Choroid plexus epithelial cell (primary cell): ENCODE results near the gene MYRF.

Experiments
- DNase-seq: peaks from one replicate; pipeline ENCODE4 v3.0.0-alpha.2; 2010; ENCODE audit warnings: low read depth
- H3K4me3 ChIP-seq: 2 replicates; pipeline ENCODE4 v1.5.1; 2011; ENCODE audit warnings: low read depth, mild to moderate bottlenecking, control low read depth, low read length, moderate library complexity
- TF ChIP-seq, protein P1 (sequence below): conservative IDR thresholded peaks from 2 replicates; pipeline ENCODE4 v1.5.1; 2011; ENCODE audit warnings: low read depth, mild to moderate bottlenecking, control low read depth, inconsistent platforms, low read length, moderate library complexity

MYRF gene

DNA sequence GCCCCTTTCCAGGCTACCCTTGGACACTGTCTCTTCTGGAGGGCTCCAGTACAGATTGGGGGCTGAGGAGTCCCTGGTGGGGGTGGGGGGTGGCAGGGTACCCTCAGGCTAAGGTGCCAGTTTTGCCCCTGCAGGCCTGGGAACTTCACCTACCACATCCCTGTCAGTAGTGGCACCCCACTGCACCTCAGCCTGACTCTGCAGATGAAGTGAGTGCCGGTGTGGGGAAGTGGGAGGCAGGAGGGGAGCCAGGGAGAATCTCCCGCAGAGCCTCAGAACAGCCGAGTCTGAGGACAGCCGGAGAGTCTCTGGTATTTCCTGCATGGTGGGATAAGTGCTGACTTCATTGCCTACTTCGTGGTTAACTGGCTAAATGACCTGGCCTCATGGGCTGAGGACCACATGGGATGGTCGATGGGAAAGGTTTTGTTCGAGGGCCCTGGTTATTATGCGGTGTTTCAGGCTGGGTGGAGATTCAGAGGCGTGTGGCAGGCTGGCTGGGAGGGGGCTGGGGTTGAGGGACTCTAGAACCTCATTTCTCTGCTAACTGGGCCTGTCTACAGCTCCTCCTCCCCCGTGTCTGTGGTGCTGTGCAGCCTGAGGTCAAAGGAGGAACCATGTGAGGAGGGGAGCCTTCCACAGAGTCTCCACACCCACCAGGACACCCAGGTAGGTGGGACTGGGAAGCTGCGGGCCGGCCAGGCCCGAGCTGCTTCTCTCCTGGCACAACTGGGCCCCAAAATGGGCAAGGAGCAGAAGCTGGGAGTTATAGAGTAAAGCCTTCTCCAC, 31.5 kb downstream of the MYRF start:
- H3K4me3 ChIP-seq, result no peak overlapping the region
- peak; percentile 95 for DNase-seq
- TF ChIP-seq, protein P1, sequence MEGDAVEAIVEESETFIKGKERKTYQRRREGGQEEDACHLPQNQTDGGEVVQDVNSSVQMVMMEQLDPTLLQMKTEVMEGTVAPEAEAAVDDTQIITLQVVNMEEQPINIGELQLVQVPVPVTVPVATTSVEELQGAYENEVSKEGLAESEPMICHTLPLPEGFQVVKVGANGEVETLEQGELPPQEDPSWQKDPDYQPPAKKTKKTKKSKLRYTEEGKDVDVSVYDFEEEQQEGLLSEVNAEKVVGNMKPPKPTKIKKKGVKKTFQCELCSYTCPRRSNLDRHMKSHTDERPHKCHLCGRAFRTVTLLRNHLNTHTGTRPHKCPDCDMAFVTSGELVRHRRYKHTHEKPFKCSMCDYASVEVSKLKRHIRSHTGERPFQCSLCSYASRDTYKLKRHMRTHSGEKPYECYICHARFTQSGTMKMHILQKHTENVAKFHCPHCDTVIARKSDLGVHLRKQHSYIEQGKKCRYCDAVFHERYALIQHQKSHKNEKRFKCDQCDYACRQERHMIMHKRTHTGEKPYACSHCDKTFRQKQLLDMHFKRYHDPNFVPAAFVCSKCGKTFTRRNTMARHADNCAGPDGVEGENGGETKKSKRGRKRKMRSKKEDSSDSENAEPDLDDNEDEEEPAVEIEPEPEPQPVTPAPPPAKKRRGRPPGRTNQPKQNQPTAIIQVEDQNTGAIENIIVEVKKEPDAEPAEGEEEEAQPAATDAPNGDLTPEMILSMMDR, result no peak

DNA sequence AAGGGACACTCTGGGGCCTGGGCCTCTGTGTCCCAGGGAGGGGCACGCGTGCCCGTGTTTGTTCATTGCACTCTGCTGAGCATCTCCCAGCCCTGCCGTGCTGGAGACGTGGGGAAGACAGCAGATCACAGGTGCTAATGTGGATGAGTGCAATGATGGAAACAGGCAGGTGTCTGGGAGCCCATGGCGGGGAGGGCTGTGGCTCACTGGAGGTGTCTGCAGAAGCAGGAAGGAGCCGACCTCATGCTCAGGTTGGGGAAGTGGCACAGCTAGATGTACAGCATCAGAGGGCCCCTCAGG, 32.0 kb downstream of the MYRF start:
- no peak overlapping the region for H3K4me3 ChIP-seq
- no peak for DNase-seq
- TF ChIP-seq, protein P1, result no peak

DNA sequence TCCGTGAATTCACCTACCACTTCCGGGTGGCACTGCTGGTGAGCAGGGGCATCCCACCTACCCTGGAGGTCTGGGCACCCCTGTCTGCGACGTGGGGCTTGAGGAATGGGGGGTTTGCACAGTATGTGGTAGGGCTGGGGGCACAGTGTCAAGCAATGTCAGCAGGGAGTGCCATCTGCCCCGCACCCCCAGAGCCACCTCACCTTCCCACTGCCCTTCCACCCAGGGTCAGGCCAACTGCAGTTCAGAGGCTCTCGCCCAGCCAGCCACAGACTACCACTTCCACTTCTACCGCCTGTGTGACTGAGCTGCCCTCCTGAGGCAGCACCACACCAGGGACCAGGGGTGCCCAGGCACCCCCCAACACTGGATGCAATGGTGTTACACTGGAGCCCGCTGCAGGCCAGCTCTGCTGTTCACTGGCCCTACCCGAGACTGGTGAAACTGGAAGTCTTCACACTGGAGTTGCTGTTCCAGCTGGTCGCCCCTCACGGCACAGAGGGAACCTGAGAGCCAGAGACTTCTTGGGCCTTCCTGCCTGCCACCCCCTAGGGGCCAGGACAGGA, 33.5 kb downstream of the MYRF start:
- DNase-seq, result no peak
- H3K4me3 ChIP-seq, result no peak overlapping the region

DNA sequence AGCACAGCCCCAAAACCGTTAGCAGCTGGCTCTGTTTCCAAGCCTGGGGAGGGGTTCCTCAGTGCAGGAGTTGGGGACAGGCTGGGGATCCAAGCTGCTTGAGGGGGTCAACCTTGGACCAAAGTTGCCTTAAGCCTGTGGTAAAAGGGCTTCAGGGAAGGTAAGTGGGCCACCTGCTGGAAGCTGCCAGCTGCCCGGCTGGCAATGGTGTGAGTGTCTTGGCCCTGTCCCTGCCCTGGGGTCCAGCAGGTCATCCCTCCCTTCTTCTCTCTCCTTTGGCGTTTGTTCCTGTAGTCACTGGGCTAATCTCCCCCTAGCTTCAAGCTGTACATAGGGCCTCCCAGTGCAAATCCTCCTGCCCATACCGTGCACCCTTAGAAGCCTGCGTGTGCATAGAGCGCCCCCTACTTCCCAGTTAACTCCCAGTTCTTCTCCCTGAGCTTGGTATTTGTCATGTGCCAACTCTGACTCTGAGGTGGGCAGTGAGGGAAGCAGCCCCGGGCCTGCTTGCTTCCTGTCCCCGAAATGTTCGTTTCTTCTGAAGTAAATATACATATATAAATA, 35.6 kb downstream of the MYRF start:
- TF ChIP-seq, protein P1, result peak; percentile 89
- no peak overlapping the region for H3K4me3 ChIP-seq
- DNase-seq, result peak; percentile 90

More for the DNA sequence above, 33.5 kb downstream of the MYRF start:
- TF ChIP-seq, protein P1, result no peak

DNA sequence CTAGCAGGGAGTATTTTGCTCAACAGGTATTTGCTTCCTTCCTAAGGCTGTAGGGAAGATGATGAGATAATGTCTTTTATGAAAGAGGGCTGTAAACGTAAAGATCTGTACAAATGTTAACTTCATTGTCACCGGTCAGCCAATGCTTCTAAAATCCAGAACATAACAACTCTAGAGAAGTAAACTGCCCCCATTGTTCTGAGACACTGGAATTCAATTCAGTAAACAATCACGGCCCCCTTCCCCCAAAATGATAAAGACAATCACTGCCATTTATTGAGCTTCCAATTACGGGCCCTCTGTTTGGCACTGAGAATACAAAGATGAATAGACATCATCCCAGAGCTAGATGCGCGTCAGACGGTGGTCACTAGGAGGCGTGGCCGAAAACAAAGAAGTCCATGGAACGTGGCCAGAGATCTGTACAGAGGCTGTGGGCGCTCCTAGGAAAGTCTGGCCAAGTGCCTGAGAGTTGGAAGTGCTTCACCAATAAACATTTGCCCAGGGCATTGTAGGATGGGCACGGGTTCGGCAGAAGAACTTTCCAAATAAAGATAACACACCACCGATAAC, 39.4 kb downstream of the MYRF start:
- H3K4me3 ChIP-seq, result peak overlapping the region; percentile 80
- TF ChIP-seq, protein P1, result no peak
- peak; percentile 96 for DNase-seq

DNA sequence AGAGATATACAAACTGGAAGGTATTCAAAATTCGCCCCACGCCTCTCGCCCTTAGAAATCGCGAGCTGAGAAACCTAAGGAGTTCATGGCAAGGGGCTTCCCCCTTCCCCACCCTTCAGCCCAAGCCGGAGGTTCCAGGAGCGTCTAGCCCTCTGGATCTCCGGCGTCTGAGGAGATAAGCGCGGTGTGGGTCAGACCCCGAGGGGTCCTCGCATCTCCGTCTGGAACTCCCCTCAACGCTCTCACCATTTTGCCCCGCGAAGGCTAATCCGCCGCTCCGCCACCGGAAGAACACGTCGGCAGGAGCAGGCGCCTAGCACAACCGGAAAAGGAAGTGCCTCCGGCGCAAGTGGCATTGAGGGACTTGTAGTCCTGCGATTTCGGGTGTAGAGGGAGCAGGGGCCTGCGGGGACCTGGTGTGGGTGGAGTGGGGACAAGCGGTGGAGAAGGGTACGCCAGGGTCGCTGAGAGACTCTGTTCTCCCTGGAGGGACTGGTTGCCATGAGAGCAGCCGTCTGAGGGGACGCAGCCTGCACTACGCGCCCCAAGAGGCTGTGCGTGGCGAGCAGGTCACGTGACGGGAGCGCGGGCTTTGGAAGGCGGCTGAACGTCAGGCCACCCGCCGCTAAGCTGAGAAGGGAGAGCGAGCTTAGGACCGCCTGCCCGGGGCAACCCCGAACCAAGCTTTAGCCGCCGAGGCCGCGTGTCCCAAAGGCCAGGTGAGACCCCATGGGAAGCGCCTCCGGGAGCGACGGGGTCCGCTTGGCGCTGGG, 40.1 kb downstream of the MYRF start, which contains the start of the genes FEN1 and TMEM258:
Gene FEN1, plus strand, starts transcription at position 602 of the 773 bp plus-strand sequence. CDS start 2,451 bp downstream, outside the sequence.
Gene TMEM258, minus strand, starts transcription at position 290 of the 773 bp plus-strand sequence. Its CDS starts 41 bp downstream, at position 249.
- H3K4me3 ChIP-seq, result peak within 1 kb of the TSS; percentile 80
- TF ChIP-seq, protein P1, result no peak
- peak; percentile 96 for DNase-seq
